Activated naive CD8-positive, alpha-beta T cell treated with anti-CD3 and anti-CD28 coated beads, Interleukin-2, amount 50 U/mL, for 16 hours (primary cell): Measurements from ENCODE around the gene KIF12.

Experiments used
- DNase-seq: peaks from one replicate; pipeline ENCODE4 v3.0.0-alpha.2; 2020; ENCODE audit warnings: low read depth, low spot score

Gene KIF12

DNA sequence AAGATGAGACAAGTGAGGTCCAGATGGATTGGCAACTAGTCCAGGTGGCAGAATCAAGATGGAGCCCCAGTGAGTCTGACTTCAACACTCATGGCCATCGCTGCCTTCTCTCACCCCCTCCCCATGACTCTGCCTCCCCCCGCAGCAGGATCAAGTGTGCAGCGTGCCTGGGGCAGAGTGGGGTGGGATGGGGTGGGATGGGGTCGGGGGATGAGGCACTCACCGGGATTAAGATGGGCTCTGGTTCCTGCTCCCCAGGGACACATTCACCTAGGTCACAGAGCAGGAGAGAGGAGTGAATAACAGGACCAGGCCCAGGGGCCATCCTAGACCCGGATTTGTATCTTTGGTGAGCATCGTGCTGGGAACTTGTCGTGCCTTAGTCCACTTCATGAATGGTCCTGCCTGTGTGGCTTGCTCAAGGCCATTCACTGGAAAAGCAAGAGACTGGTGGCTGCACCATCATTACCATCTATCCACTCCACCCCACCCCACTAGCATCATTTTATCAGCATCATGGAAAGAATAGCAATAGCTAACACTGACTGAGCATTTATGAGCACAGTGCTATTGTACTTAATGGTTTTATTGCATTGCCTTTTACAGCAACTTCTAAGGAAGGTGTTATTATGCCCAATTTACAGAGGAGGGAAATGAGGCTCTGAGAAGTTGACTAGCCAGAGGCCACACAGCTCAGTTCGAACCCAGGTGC lies 29.5 kb downstream of the KIF12 start:
- DNase-seq = no peak

DNA sequence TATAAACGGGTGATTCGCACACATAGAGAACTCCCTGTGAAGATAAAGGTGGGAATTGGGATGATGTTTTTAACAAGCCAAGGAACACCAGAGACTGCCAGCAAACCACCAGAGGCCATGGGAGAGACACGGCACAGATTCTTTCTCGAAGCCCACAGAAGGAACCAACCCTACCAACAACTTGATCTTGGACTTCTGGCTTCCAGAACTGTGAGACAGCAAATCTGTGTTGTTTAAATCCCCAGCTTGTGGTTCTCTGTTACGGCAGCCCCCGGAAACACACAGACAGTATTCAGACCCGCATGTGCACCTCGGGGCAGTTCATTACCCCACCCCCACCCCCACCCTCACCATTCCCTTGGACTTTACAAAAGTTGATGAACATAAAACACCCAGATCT lies 33.8 kb downstream of the KIF12 start:
- no peak for DNase-seq

DNA sequence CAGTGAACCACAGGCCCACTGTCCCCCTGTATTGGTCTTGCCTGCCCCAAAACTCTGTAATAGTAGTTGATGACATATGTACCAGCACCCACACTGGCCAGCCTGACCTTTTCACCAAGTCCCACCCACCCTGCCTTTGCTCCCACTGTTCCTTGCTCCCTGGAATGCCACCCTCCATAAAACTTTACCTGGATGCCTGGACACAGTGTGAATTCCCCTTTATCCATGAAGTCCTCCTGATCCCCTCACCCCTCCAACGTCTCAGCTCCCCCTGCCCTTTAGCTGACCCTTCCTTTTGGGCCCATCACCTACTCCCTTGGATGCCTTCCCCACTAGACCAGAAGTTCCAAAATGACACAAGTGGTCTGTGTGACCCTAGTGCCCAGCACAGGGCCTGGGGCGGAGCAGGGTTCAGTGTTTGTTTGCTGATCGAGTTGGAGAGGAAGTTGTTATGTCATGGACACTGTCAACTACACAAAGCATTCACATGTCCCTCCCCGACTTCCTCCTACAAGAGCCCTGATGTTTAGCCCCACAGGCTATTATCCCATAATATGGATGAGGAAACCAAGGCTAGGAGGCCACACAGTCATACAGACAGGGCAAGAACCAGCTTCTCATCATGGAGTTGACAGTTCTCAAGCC lies 37.1 kb downstream of the KIF12 start:
- no peak for DNase-seq

DNA sequence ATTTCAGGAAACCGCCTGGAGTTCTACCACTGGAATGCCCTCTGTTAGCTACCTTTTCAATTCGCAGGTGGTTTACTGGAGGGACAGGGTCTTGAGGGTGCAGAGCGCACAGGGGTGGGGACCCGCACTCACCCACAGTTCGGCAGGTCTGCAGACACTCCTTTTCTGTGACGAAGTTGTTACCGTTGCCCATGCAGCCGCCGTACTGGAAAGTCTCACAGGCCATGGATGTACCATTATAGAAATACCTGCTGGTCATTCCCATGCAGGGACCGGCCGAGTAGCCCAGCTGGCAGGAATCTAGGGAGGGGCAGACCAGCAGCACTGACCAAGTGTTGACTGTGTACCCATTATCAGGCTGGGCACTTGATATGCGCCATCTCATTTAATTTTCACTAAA lies 37.8 kb downstream of the KIF12 start:
- no peak for DNase-seq

DNA sequence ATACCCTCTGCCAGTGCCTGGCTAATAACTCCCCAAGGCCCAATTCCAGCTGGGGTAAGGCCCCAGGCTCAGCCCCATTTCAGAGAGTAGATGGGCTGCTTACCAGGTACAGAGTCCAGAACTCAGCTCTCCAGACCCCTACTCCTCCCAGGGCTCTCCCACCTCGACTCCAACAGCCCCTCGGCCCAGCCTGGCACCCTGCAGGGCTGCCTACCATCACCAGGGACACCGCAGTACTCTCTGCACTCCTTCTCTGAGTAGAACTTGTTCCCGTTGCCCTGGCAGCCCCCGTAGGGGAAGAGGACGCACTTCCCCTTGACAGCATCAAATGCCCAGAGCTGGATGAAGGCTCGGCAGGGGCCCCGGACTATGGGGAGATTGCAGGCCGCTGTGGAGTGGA lies 38.4 kb downstream of the KIF12 start:
- no peak for DNase-seq

DNA sequence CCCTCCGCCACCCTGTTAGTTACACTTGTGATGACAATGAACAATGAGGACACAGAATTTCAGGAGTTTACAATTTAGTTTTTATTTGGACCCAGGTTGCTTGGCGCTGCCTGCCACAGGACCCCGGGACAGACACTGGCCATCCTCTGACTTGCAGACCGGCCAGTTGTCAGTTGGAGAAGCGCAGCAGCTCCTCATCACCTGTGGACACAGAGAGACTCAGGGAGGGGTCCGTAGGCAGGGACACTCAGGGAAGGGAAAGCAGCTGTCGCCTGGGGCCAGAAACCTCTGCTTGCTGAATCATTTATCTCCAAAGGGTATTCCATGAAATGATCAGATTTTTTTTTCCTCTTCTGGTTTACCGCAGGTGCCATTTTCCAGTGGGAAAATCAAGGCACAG lies 39.0 kb downstream of the KIF12 start:
- no peak for DNase-seq

DNA sequence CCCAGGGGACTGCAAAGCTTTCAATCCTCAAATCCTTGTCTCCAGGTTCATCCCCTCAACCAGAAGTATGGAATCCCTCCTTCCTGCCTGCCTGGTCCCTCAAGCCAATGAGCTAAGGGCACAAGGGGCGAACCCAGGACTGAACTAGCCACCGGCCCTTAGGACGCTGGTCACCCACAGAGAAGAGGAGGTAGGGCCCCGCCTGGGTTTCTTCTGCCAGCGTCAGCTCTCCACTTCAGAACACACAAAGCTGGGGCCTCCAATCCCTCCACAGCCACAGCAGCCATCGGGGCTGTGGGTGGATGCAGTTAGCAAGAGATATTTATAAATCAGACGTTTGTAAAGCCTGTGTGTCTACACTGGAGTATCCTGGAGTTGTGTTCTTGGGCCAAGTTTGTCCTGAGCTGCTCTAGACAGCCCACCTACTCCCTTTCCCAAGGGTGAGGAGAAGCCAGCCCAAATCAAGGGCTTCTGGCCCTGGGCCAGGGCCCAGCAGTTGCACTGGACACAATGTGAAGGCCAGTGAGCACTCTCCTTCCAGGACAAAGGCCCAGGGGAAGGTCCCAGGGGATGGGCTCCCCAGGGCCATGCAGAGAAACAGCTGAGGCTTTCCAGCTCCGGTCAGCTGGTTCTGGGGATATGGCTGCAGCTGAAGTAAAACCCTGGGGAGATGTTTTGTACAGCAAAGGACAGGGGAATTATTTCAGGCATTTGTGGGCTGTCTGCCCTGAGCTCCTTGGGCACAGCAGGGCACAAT lies 39.9 kb downstream of the KIF12 start:
- DNase-seq = no peak

DNA sequence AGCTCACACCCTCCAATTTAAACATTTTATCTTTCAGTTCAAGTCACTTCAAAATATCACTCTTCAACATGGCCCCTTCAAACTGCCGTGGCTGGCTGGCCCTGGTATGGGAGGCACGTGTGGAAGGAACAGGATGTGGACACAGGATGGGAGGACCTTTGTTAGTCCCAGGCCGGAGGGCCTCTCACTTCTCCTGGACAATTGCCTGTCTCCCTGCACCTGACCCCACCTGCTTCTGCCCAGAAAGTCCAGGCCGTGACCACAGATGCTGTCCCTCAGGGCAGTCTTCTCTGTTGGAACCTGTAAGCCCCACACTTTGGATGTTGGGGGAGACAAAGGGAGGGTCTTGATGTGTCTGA lies 40.4 kb downstream of the KIF12 start:
- no peak for DNase-seq

DNA sequence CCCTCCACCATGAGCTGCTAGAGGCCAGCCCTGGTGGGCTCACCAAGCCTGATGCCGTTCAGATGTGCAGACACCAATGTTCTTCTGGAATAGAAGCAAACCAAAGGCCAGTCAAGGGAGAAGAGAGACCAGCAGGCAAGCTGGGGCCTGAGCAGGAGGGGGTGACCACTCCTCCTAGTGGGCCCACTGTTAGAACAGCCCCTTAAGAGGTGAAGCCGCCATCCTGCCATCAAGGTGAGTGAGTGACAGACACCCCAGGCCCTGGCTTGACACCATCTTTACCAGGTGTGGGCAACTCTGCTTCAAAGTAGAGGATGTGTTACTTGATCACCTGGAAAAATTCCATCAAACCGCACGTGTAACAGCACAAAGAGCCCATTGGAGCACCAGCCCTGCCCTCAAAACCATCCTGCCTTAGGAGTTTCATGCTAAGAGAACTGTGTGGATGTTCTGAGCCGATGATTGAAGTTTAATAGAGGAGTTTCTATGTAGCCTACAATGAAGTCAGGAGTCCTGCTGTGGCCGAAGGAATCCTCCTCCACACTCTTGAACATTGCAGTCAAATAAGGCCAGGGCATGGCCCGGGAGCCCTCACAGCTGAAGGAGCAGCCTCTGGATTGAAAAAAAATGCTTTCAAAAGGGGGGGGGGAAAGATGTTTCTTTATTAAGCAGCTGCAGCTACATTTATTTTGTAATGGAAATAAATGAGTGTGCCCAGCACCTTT lies 41.8 kb downstream of the KIF12 start:
- no peak for DNase-seq

DNA sequence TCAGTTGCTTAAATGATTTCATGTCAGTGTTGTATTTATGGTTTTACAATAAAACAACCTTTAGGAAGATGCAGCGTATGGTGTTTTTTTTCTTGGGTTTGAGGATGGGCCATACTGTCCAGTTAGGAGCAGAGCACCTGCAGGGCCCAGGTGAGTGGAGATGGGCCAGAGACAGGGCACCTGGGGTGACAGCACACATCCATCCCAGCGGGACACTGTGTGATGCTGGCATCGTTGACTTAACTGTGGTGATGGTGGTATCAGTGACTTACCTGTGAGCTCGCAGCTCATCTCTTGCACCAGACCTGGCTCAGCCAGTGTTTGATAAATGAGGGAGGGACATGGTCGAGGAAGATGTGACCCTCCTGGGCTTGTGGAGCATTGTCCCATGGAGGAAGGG lies 42.6 kb downstream of the KIF12 start:
- no peak for DNase-seq

DNA sequence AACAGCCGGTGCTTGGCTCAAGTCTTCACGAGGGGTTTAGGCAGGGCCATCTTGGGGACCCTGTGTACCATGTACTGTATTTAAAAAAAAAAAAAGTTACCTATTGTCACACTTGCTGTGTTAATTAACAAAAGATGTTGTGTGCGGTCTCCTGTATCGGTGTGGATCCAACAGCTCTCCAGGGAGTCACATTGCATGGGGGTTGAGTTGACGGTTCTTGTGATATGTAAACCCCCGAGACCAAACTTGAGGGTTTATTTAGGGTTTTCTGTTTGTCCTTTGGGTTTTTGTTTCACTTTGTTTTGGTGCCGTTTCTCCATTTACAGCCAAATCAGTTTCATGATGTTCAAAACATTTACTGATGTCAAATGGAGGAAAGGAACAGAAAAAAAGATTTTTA lies 43.2 kb downstream of the KIF12 start:
- no peak for DNase-seq

DNA sequence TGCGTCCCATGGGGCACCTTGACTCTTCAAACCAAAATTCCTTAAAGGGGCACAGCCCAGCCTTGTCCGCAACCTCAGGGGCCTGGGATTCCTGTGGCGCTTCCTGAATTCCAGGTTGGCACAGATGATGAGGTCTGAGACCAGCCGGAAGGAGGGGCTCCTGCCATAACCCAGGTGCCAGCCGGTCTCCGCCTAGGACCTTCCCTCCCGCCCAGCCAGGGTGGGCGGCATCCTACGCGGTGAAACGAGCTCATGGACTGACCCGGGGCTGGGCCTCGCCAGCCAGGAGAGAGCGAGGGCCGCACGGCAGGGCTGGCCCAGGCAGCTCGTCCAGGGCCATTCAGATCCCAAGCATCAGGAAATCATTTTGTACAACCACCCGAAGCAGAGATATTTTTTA lies 44.0 kb downstream of the KIF12 start:
- DNase-seq = no peak

DNA sequence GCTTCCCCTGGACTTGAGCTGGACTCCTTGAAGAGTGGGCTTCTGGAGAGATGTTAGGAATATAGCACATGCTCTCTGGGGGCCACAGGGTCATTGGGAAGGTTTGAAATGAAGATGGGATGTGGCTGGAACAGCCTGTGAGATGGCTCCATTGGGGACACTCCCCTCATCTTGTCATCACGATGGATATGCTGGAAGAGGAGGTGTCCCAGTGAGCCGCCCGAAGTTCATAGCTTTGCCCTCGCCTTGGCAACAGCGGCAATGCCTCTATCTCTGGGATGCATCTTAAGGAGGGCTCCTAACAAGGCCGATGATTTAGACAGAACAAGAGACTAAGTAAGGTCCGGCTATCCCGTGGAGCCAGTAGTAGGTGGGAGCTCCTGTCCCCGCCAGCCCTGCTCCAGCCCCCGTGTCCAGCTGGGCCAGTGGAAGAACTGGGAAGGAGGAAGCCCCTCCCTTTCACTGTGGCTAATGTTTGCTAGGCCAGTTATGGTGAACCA lies 44.9 kb downstream of the KIF12 start:
- DNase-seq = no peak

DNA sequence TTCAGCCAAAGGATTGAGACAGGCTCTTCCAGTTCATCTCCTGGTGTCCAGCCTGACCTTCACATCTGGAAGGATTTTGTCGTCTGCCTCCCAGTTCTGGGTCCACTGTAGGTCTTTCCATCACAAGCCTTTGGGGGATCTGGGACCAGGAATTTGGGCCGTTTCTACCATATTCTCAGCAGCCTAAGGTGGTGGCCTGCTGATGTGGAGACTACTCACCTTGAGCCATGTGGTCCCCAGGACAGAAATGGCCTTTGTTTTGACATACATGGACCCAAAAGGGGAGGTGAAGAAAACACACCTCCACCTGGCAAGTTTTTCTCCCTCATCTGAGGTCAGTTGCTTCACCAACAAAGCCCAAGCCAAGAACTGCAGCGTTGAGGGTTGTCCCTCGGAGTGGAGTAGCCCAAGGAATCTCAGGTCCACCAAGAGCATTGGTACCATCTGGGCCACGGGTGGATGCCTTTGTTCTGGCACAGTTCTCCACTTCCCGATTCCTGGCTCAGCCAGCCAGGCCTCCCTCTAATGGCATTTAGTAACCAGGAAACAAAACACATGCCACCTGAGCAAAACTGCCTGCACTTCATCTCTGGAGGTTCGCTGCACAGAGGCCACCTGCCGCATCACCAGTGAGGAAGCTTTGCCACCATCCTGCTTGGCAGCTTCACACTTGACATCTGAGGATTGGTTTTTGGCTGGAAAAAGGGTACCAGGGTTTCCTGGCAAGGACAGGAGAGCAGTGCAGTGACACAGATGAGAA lies 45.7 kb downstream of the KIF12 start:
- DNase-seq = no peak

DNA sequence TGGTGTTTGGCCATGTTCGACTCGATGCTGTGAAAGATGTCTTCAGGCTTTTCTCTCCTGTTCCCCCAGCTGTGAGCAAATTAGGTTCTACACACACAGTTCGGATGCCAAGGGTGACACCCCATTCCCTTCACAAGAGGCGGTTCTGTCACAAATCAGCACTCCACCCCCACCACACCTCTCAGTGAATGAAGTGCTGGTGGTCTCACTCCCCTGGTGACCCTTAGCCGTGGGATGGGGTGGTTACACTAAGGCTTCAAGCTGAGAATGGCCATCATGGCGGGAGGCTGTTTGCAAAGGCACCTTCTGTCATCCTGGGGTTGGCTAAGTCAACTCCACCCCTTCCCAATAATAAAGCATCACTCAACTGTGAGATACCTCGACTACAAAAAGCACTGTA lies 47.4 kb downstream of the KIF12 start:
- no peak for DNase-seq

DNA sequence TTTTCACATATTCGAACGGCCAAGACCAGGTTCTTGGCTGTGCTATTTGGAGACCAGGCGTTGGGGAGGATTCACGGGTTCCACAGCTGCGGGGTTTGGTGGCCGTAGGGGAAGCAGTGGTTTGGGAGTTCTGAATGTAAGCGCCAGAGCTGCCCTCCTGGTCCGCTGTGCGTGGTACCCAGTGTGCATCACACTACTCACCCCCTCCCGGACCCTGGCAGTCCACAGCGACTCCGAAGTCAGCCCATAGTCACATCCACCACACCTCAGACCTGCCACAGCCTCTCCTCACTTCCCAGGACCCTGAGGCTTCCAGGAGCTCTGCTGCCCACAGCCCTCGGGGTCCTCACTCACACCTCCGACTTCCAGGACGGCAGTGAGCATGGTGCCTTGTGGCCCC lies 47.8 kb downstream of the KIF12 start:
- no peak for DNase-seq

DNA sequence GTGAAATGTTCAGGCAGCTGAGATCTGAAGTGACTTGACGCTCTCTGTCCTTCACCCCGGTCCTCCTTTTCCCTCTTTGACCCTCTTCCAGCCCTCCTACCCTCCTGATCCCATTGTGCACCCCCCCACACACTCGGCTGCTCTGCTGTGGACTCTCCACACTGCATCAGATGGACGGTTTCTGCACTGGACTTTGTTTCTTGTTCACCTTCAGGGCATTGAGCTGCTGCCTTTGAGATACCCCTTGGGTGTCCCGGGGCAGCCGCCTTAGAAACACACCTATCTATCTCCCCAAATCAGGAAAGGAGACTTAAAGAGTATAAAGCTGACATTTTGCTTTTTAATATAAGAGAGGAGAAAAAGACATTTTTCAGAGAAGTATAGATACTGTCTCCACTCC lies 48.4 kb downstream of the KIF12 start:
- no peak for DNase-seq

DNA sequence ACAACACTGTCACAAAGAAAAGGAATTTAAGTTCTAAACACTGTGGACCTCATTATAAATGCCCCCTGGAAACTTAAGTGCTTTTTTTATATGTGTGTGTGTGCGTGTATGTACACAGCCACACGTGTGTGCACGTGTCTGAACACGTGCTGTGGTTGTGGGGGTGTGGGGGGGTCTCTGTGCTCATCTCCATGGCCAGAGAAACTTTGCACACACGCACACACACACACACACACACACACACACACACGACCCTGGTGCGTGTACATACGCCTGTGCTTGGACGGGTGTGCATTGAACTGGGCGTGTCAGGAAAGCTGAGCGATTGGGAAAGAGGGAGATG lies 48.9 kb downstream of the KIF12 start:
- DNase-seq = no peak

DNA sequence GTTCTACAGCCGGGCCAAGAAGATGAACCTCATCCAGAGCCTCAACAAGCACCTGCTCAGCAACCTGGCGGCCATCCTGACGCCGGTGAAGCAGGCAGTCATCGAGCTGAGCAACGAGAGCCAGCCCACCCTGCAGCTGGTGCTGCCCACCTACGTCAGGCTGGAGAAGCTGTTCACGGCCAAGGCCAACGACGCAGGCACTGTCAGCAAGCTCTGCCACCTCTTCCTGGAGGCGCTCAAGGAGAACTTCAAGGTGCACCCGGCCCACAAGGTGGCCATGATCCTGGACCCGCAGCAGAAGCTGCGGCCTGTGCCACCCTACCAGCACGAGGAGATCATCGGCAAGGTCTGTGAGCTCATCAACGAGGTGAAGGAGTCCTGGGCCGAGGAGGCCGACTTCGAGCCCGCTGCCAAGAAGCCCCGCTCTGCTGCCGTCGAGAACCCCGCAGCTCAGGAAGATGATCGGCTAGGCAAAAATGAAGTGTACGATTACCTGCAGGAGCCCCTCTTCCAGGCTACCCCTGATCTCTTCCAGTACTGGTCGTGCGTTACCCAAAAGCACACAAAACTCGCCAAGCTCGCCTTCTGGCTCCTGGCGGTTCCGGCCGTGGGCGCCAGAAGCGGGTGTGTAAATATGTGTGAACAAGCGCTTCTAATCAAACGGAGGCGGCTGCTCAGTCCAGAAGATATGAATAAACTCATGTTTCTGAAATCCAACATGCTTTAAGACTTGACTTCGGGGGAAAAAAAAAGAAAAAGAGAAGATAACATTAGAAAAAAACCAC lies 49.5 kb downstream of the KIF12 start:
- DNase-seq = no peak

DNA sequence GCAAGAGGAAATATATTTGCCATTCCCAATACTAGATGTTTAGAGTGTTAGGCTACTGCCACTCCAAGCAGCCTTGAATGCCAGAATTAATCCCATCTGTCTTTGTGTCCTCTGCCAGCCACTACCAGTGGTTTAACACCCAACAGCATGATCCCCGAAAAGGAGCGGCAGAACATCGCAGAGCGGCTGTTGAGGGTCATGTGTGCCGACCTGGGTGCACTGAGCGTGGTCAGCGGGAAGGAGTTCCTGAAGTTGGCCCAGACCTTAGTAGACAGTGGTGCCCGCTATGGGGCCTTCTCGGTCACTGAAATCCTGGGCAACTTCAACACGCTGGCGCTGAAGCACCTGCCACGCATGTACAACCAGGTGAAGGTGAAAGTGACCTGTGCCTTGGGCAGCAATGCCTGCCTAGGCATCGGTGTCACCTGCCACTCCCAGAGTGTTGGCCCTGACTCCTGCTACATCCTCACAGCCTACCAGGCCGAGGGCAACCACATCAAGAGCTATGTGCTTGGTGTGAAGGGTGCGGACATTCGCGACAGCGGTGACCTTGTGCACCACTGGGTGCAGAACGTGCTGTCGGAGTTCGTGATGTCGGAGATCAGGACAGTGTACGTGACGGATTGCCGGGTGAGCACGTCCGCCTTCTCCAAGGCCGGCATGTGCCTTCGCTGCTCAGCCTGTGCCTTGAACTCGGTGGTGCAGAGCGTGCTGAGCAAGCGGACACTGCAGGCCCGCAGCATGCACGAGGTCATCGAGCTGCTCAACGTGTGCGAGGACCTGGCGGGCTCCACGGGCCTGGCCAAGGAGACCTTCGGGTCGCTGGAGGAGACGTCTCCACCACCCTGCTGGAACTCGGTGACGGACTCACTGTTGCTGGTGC lies 50.3 kb downstream of the KIF12 start:
- DNase-seq = no peak
